ACC112 (cell line): ENCODE results near the gene DPT.

ENCODE experiments used
- H2AFZ ChIP-seq: fragments of 200-600 bp; sonication (generic); one replicate; pipeline ENCODE4 v1.6.0; 2017; ENCODE audit warnings: antibody characterized with exemption, low read length; ENCODE audit not compliant: unreplicated experiment
- H3K27ac ChIP-seq: fragments of 200-600 bp; sonication (generic); 2 replicates; pipeline ENCODE4 v1.5.1; 2014; ENCODE audit warnings: low read depth, mild to moderate bottlenecking, antibody characterized with exemption, low read length, moderate library complexity
- H3K27me3 ChIP-seq: fragments of 200-600 bp; sonication (generic); 2 replicates; pipeline ENCODE4 v1.6.1; 2014; ENCODE audit warnings: mild to moderate bottlenecking, antibody characterized with exemption, low read length, moderate library complexity, mixed read lengths; ENCODE audit not compliant: insufficient read depth
- H3K36me3 ChIP-seq: fragments of 200-600 bp; sonication (generic); 2 replicates; pipeline ENCODE4 v1.6.1; 2016; ENCODE audit warnings: mild to moderate bottlenecking, antibody characterized with exemption, low read length, moderate library complexity, mixed read lengths; ENCODE audit not compliant: insufficient read depth
- H3K4me1 ChIP-seq: fragments of 200-600 bp; sonication (generic); one replicate; pipeline ENCODE4 v1.6.1; 2016; ENCODE audit warnings: low read length, mixed read lengths; ENCODE audit not compliant: insufficient read depth, unreplicated experiment, control insufficient read depth
- H3K4me3 ChIP-seq: fragments of 200-600 bp; sonication (generic); 2 replicates; pipeline ENCODE4 v1.5.1; 2014; ENCODE audit warnings: mild to moderate bottlenecking, low read depth, low read length
- H3K79me2 ChIP-seq: fragments of 200-600 bp; sonication (generic); one replicate; pipeline ENCODE4 v1.6.0; 2016; ENCODE audit warnings: low read length; ENCODE audit not compliant: control insufficient read depth, unreplicated experiment, insufficient read depth

DPT gene

GRCh38 chr1:168760781-168761180 is 31.8 kb upstream of the DPT start:
- Histone ChIP-seq H3K36me3 (no peaks in the 10 kb centered on the region), H3K27ac (no peak overlapping the region), H3K27me3 (no peaks in the 10 kb centered on the region; the same call in 1 of the 2 replicates), H3K4me3 (no peak overlapping the region), H3K4me1 (no peaks in the 10 kb centered on the region), H2AFZ (no peak overlapping the region), H3K79me2 (no peaks in the 10 kb centered on the region)

- H3K4me1 ChIP-seq, result no peaks in the 10 kb centered on the region
- H2AFZ ChIP-seq, result no peak overlapping the region
- peaks cover 4% of the 10 kb centered on the region; the same call in 1 of the 2 replicates for H3K27me3 ChIP-seq
- no peak overlapping the region for H3K4me3 ChIP-seq
- H3K36me3 ChIP-seq, result no peaks in the 10 kb centered on the region
- no peaks in the 10 kb centered on the region for H3K79me2 ChIP-seq
- no peak overlapping the region for H3K27ac ChIP-seq
These were observed 31.2 kb upstream of the DPT start for GRCh38 chr1:168760241-168760640.

- Histone ChIP-seq H3K79me2 (no peaks in the 10 kb centered on the region), H3K27ac (no peak overlapping the region), H2AFZ (no peak overlapping the region), H3K4me1 (no peaks in the 10 kb centered on the region), H3K36me3 (no peaks in the 10 kb centered on the region), H3K27me3 (peaks cover 5% of the 10 kb centered on the region; the same call in 1 of the 2 replicates), H3K4me3 (no peak overlapping the region)
These were observed 30.1 kb upstream of the DPT start for GRCh38 chr1:168759077-168759476.

GRCh38 chr1:168758503-168758902 is 29.5 kb upstream of the DPT start:
- H3K27ac ChIP-seq, result no peak overlapping the region
- H3K27me3 ChIP-seq, result peaks cover 5% of the 10 kb centered on the region; the same call in 1 of the 2 replicates
- no peaks in the 10 kb centered on the region for H3K4me1 ChIP-seq
- no peaks in the 10 kb centered on the region for H3K79me2 ChIP-seq
- H3K4me3 ChIP-seq, result no peak overlapping the region
- H3K36me3 ChIP-seq, result no peaks in the 10 kb centered on the region
- H2AFZ ChIP-seq, result no peak overlapping the region

- H3K27me3 ChIP-seq, result peaks cover 25% of the 10 kb centered on the region
- no peak overlapping the region for H2AFZ ChIP-seq
- no peaks in the 10 kb centered on the region for H3K36me3 ChIP-seq
- no peaks in the 10 kb centered on the region for H3K79me2 ChIP-seq
- no peak overlapping the region for H3K4me3 ChIP-seq
- no peak overlapping the region for H3K27ac ChIP-seq
- H3K4me1 ChIP-seq, result no peaks in the 10 kb centered on the region
These were observed 26.9 kb upstream of the DPT start for GRCh38 chr1:168755800-168756418.

GRCh38 chr1:168752171-168752832 is 23.3 kb upstream of the DPT start:
- H3K4me1 ChIP-seq, result no peaks in the 10 kb centered on the region
- H3K27me3 ChIP-seq, result peaks cover 25% of the 10 kb centered on the region
- H2AFZ ChIP-seq, result no peak overlapping the region
- H3K79me2 ChIP-seq, result no peaks in the 10 kb centered on the region
- H3K27ac ChIP-seq, result no peak overlapping the region
- H3K4me3 ChIP-seq, result no peak overlapping the region
- H3K36me3 ChIP-seq, result no peaks in the 10 kb centered on the region

- H2AFZ ChIP-seq, result no peak overlapping the region
- no peaks in the 10 kb centered on the region for H3K79me2 ChIP-seq
- no peaks in the 10 kb centered on the region for H3K36me3 ChIP-seq
- H3K27me3 ChIP-seq, result peaks cover 25% of the 10 kb centered on the region
- no peak overlapping the region for H3K27ac ChIP-seq
- H3K4me1 ChIP-seq, result no peaks in the 10 kb centered on the region
- no peak overlapping the region for H3K4me3 ChIP-seq
These were observed 22.2 kb upstream of the DPT start for GRCh38 chr1:168751195-168751650.

GRCh38 chr1:168742994-168743650 is 14.1 kb upstream of the DPT start:
- no peaks in the 10 kb centered on the region for H3K27me3 ChIP-seq
- H3K79me2 ChIP-seq, result no peaks in the 10 kb centered on the region
- H2AFZ ChIP-seq, result no peak overlapping the region
- no peak overlapping the region for H3K27ac ChIP-seq
- no peak overlapping the region for H3K4me3 ChIP-seq
- peaks cover 4% of the 10 kb centered on the region for H3K4me1 ChIP-seq
- H3K36me3 ChIP-seq, result no peaks in the 10 kb centered on the region

GRCh38 chr1:168742386-168742785 is 13.4 kb upstream of the DPT start:
- Histone ChIP-seq H2AFZ (no peak overlapping the region), H3K4me3 (no peak overlapping the region), H3K27me3 (no peaks in the 10 kb centered on the region), H3K4me1 (peaks cover 4% of the 10 kb centered on the region), H3K79me2 (no peaks in the 10 kb centered on the region), H3K36me3 (no peaks in the 10 kb centered on the region), H3K27ac (no peak overlapping the region)

GRCh38 chr1:168739908-168740307 is 10.9 kb upstream of the DPT start:
- Histone ChIP-seq H2AFZ (no peak overlapping the region), H3K79me2 (no peaks in the 10 kb centered on the region), H3K36me3 (no peaks in the 10 kb centered on the region), H3K4me3 (no peak overlapping the region), H3K4me1 (peaks cover 4% of the 10 kb centered on the region), H3K27me3 (peaks cover 6% of the 10 kb centered on the region; the same call in 1 of the 2 replicates), H3K27ac (no peak overlapping the region)
